ENCODE data around the gene PLCH2.

DNA sequence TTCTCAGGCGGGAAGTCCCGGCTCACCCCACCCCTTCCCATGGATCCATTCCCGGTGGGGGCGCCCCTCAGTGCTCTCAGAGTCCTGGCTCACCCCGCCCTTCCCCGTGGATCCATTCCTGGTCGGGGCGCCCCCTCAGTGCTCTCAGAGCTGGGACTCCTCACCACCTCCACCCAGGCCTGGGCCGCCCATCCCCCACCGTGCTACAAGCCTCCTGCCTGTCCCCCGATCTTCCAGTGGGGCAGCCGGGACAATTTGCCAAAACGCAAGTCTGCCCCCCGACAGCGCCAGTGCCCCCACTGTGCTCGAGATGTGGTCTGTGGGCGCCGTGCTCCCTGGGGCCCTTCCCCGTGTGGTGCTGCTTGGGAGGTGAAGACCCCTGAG lies 23.2 kb upstream of the PLCH2 start:
- no peak for TF ChIP-seq GATA3 (IDR thresholded peaks at IDR 0.05; ENCODE audit: low read depth, low read length)
- TF ChIP-seq GATA2 (IDR thresholded peaks at IDR 0.05; ENCODE audit: low read depth, low read length), result no peak

All from SH-SY5Y (cell line).